Measurements from ENCODE around the gene ATP2A3.

ATP2A3 gene

GRCh38 chr17:3880983-3881382 is 83.3 kb downstream of the ATP2A3 start:
- Mint-ChIP-seq H3K36me3 (peaks cover 12% of the 10 kb centered on the region), H3K4me1 (peaks cover 7% of the 10 kb centered on the region), H3K4me3 (no peak overlapping the region), H3K9me3 (no peaks in the 10 kb centered on the region), H3K27ac (no peak overlapping the region)
- ATAC-seq (no peak), DNase-seq (ENCODE audit: low spot score in 2 of 2) (no peak)

- H3K9me3 Mint-ChIP-seq: no peaks in the 10 kb centered on the region
- ATAC-seq (no peak), DNase-seq (ENCODE audit: low spot score in 2 of 2) (no peak)
- no peak overlapping the region for H3K4me3 Mint-ChIP-seq
- peaks cover 21% of the 10 kb centered on the region for H3K36me3 Mint-ChIP-seq
- H3K4me1 Mint-ChIP-seq: peaks cover 6% of the 10 kb centered on the region
- H3K27ac Mint-ChIP-seq: peak overlapping the region; percentile 82
Observed at GRCh38 chr17:3879591-3880417, 84.4 kb downstream of the ATP2A3 start.

- no peak for ATAC-seq
- H3K4me3 Mint-ChIP-seq: no peak overlapping the region
- H3K4me1 Mint-ChIP-seq: peaks cover 6% of the 10 kb centered on the region
- H3K27ac Mint-ChIP-seq: peak overlapping the region; percentile 82
- H3K36me3 Mint-ChIP-seq: peaks cover 21% of the 10 kb centered on the region
- H3K9me3 Mint-ChIP-seq: no peaks in the 10 kb centered on the region
- DNase-seq (ENCODE audit: low spot score in 2 of 2): no peak
Observed at GRCh38 chr17:3879186-3879585, 85.1 kb downstream of the ATP2A3 start.

DNA sequence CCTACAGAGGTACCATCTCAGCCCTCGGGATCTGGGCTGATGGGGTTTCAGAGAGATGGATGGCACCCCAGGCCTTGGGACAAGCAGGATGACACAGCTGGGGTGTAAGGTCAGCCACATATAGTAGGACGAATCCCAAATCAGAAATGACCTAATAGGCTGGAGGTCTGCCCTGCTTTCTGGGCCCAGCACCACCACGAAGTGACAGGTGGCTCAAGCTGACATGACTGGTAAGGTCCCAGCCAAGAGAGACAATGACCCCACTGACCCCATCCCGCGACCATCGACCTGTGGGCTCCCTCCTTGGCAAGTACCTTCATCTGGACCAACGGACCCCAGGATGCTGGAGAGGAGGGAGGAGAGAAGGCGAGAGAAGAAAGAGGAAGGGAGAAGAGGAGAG is 87.0 kb downstream of the ATP2A3 start:
- peaks cover 21% of the 10 kb centered on the region for H3K36me3 Mint-ChIP-seq
- no peak for ATAC-seq

GRCh38 chr17:3875317-3875716 is 88.9 kb downstream of the ATP2A3 start:
- H3K4me3 Mint-ChIP-seq: no peak overlapping the region
- H3K27ac Mint-ChIP-seq: no peak overlapping the region
- H3K9me3 Mint-ChIP-seq: no peaks in the 10 kb centered on the region
- H3K36me3 Mint-ChIP-seq: peaks cover 21% of the 10 kb centered on the region
- DNase-seq (ENCODE audit: low spot score in 2 of 2) (no peak), ATAC-seq (no peak)
- H3K4me1 Mint-ChIP-seq: peaks cover 15% of the 10 kb centered on the region

More for the DNA sequence above, 87.0 kb downstream of the ATP2A3 start:
- Mint-ChIP-seq H3K4me3 (no peak overlapping the region), H3K4me1 (peaks cover 6% of the 10 kb centered on the region), H3K27ac (peak overlapping the region; percentile 35), H3K9me3 (no peaks in the 10 kb centered on the region)
- no peak for DNase-seq (ENCODE audit: low spot score in 2 of 2)
